ENCODE results near the gene POMGNT1.

Gene POMGNT1

DNA sequence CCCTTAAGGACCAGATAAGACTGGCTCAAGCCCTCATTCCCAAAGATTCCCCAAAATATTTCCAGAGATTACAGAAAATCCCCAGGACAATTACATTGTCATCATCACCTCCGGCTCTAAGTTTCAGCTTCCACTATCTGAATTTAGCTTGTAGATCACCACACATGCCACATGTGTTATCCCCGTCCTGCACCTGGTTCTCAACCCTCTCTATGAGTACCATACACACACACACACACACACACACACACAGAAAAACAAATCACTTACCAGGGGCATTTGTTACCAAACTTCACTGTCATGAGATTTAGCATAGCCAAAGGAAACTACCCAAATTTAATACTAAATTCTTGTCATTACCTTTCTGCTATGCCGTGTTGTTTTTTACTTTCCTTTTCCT, 38.7 kb downstream of the POMGNT1 start:
- no peaks in the 10 kb centered on the region for H3K4me1 ChIP-seq
- no peaks in the 10 kb centered on the region for H3K36me3 ChIP-seq
- H3K9me3 ChIP-seq = no peaks in the 10 kb centered on the region
- H4K20me1 ChIP-seq = no peaks in the 10 kb centered on the region
- H3K27me3 ChIP-seq = no peaks in the 10 kb centered on the region
- no peak overlapping the region for H3K27ac ChIP-seq
- no peak overlapping the region for H3K4me2 ChIP-seq
- no peak overlapping the region for H3K9ac ChIP-seq
- no peak for TF ChIP-seq Cebpa-rat (IDR thresholded peaks at IDR 0.05)
- no peak overlapping the region for H3K4me3 ChIP-seq

GRCh38 chr1:46158312-46159281, 39.6 kb downstream of the POMGNT1 start:
- Histone ChIP-seq H3K27me3 (no peaks in the 10 kb centered on the region), H3K4me1 (no peaks in the 10 kb centered on the region), H3K36me3 (no peaks in the 10 kb centered on the region), H3K27ac (no peak overlapping the region), H3K9me3 (no peaks in the 10 kb centered on the region), H4K20me1 (no peaks in the 10 kb centered on the region), H3K4me2 (no peak overlapping the region), H3K4me3 (no peak overlapping the region), H3K9ac (no peak overlapping the region)
- TF ChIP-seq Cebpa-rat (IDR thresholded peaks at IDR 0.05) = no peak

GRCh38 chr1:46157916-46158311, 40.3 kb downstream of the POMGNT1 start:
- H3K9ac ChIP-seq = no peak overlapping the region
- H3K27me3 ChIP-seq = no peaks in the 10 kb centered on the region
- H3K27ac ChIP-seq = no peak overlapping the region
- no peak for TF ChIP-seq Cebpa-rat (IDR thresholded peaks at IDR 0.05)
- no peaks in the 10 kb centered on the region for H3K4me1 ChIP-seq
- no peaks in the 10 kb centered on the region for H3K36me3 ChIP-seq
- H3K9me3 ChIP-seq = no peaks in the 10 kb centered on the region
- no peak overlapping the region for H3K4me2 ChIP-seq
- no peaks in the 10 kb centered on the region for H4K20me1 ChIP-seq
- H3K4me3 ChIP-seq = no peak overlapping the region

- H3K9ac ChIP-seq = no peak overlapping the region
- H4K20me1 ChIP-seq = no peaks in the 10 kb centered on the region
- H3K27ac ChIP-seq = no peak overlapping the region
- no peak overlapping the region for H3K4me2 ChIP-seq
- H3K4me1 ChIP-seq = no peaks in the 10 kb centered on the region
- H3K9me3 ChIP-seq = no peaks in the 10 kb centered on the region
- no peak for TF ChIP-seq Cebpa-rat (IDR thresholded peaks at IDR 0.05)
- H3K27me3 ChIP-seq = no peaks in the 10 kb centered on the region
- H3K4me3 ChIP-seq = no peak overlapping the region
- H3K36me3 ChIP-seq = no peaks in the 10 kb centered on the region
Measured at GRCh38 chr1:46153732-46154131, 44.5 kb downstream of the POMGNT1 start.

GRCh38 chr1:46153228-46153627, 45.0 kb downstream of the POMGNT1 start:
- no peak for TF ChIP-seq Cebpa-rat (IDR thresholded peaks at IDR 0.05)

GRCh38 chr1:46152016-46152415, 46.2 kb downstream of the POMGNT1 start:
- no peak overlapping the region for H3K27ac ChIP-seq
- no peak overlapping the region for H3K4me2 ChIP-seq
- TF ChIP-seq Cebpa-rat (IDR thresholded peaks at IDR 0.05) = no peak
- no peaks in the 10 kb centered on the region for H4K20me1 ChIP-seq
- no peaks in the 10 kb centered on the region for H3K27me3 ChIP-seq
- no peaks in the 10 kb centered on the region for H3K9me3 ChIP-seq
- H3K4me3 ChIP-seq = no peak overlapping the region
- no peaks in the 10 kb centered on the region for H3K4me1 ChIP-seq
- H3K36me3 ChIP-seq = no peaks in the 10 kb centered on the region
- H3K9ac ChIP-seq = no peak overlapping the region

More at GRCh38 chr1:46153228-46153627, 45.0 kb downstream of the POMGNT1 start:
- Histone ChIP-seq H3K27ac (no peak overlapping the region), H3K9ac (no peak overlapping the region), H3K4me3 (no peak overlapping the region), H3K4me2 (no peak overlapping the region), H3K27me3 (no peaks in the 10 kb centered on the region), H3K36me3 (no peaks in the 10 kb centered on the region), H3K9me3 (no peaks in the 10 kb centered on the region), H4K20me1 (no peaks in the 10 kb centered on the region), H3K4me1 (no peaks in the 10 kb centered on the region)

DNA sequence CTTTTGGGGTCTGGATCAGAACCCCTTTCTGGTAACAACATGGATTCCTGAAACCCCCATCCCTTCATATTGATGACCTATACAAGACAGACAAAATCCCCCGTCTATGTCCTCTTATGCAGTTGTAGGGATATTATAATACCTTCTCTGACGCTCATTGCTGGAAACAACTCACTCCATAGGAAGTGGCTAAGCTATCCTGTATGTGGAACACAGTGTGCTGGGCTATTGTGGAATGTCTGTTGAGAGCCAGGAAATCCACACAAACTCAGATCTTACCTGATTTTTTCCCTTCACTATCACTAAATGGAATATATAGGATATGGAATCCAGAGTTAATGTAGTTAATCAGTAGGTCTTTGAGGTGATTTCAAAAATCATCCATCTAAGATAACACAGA, 48.1 kb downstream of the POMGNT1 start:
- no peak for TF ChIP-seq Cebpa-rat (IDR thresholded peaks at IDR 0.05)
- no peak overlapping the region for H3K9ac ChIP-seq

GRCh38 chr1:46148318-46148717, 49.9 kb downstream of the POMGNT1 start:
- Histone ChIP-seq H3K36me3 (no peaks in the 10 kb centered on the region), H3K4me2 (no peak overlapping the region), H3K27ac (no peak overlapping the region), H3K9ac (no peak overlapping the region), H3K4me1 (no peaks in the 10 kb centered on the region), H4K20me1 (no peaks in the 10 kb centered on the region), H3K4me3 (no peak overlapping the region), H3K27me3 (no peaks in the 10 kb centered on the region), H3K9me3 (no peaks in the 10 kb centered on the region; the same call in 1 of the 2 replicates)
- TF ChIP-seq Cebpa-rat (IDR thresholded peaks at IDR 0.05) = no peak

More for the DNA sequence above, 48.1 kb downstream of the POMGNT1 start:
- Histone ChIP-seq H3K4me3 (no peak overlapping the region), H4K20me1 (no peaks in the 10 kb centered on the region), H3K9me3 (no peaks in the 10 kb centered on the region), H3K4me1 (no peaks in the 10 kb centered on the region), H3K27ac (no peak overlapping the region), H3K27me3 (no peaks in the 10 kb centered on the region), H3K36me3 (no peaks in the 10 kb centered on the region), H3K4me2 (no peak overlapping the region)
